HG03159 (cell line): ENCODE results near the gene SLC48A1.

ENCODE experiments used
- ATAC-seq: cut with Tn5 transposase; IDR thresholded peaks from one replicate; pipeline ENCODE4 v1.9.1; 2021; ENCODE audit warnings: mild to moderate bottlenecking, moderate library complexity; ENCODE audit not compliant: unreplicated experiment

The SLC48A1 gene

DNA sequence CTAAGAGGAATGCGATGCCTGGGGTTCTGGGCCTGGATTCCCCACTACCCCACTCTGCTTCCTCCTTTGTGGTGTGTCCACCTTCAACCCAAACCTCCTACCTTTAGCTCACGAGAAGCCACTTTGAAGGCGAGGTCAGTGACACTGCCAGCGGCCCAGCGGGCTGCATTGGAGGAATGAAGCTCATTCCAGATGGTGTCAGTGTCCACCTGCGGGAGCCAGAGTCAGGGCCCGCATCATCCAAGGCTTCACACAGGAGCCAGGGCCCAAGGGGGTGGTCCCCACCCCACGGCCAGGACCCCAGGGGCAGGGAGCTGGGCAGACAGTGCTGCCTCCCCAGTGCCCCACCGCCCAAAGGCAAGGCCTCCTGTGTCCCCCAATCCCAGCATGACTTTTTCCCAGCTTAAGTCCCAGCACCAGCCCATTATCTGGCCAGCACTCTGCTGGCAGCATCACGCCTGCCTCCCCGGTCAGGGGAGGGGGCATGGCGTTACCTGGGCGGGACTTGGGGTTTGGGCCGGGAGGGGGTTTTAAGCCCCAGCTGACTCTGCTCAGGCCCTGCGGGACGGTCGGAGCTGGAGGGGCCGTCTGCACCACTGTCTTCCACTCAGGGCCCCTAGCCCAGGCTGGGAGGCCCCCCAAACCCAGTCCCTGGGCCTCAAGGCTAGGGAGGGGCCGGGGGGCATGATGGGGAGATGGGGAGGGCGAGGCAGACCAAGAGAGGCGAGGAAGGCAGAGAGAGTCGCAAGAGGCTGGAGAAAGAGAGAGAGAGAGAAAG is 16.9 kb downstream of the SLC48A1 start:
- ATAC-seq = no peak

DNA sequence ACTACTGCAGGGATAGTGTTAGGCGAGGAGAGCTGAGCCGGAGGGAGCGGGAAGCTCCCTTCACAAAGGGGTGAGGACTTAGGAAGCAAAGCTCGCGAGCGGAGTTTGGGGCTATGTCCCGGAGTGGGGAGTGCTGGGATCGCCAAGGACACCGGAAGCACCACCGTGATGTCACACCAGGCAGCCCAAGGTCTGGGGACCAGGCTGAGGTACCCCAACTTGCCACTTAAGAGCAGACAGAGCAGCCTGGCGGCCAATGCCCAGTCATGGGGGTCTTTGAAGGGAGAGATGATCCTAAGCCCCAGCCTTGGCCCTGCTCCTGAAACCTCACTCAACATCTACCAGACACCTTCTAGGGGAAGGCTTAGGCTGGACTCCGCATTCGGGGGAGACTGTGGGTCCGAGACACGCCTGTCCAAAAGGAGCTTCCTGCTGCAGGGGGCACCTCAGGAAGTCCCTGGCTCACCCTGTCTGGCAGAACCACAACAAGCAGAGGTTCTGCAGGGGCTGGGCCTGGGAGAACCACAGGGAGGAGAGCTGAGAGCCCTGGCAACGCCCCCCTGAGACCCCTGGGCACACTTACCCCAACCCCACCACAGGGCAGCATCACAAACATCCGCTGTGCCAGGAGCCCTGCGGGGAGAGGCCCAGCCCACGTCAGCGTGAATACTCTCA is 17.8 kb downstream of the SLC48A1 start:
- ATAC-seq = no peak

DNA sequence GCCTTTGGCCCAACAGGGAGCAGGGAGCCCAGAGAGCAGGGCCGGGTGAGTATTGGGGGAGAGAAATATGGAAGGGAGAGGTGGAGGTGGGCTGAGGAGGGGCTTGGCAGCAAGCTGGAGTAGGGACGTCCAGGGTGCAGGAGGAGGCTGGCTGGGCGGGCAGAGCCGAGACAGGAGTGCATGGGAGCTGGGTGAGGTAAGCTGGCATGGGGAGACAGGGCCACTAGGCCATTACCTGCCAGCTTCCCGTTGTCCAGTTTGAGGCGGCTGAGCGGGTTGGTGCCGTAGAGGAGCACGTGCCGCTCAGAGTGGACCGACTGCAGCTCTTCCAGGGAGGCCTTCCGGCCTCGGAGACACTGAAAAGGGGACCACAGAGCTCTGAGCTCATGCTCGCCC is 18.3 kb downstream of the SLC48A1 start:
- ATAC-seq = no peak

DNA sequence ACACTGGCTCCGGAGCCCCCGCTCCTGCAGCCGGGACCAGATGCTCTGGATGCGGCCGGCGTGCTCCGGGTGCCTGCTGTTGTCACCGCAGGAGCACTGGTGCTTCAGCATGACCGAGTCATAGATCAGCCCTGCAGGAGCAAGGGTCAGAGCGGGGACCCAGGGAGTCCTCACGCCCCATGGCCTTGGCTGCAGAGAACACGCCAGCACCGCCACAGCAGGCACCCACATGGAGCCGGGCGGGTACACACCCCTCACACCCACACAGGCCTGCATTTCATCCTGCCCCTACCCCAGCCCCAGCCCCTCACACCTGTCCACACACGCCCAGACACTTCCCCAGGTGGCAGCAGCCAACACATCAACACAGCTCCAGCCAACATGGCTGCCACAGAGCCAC is 18.8 kb downstream of the SLC48A1 start:
- no peak for ATAC-seq

DNA sequence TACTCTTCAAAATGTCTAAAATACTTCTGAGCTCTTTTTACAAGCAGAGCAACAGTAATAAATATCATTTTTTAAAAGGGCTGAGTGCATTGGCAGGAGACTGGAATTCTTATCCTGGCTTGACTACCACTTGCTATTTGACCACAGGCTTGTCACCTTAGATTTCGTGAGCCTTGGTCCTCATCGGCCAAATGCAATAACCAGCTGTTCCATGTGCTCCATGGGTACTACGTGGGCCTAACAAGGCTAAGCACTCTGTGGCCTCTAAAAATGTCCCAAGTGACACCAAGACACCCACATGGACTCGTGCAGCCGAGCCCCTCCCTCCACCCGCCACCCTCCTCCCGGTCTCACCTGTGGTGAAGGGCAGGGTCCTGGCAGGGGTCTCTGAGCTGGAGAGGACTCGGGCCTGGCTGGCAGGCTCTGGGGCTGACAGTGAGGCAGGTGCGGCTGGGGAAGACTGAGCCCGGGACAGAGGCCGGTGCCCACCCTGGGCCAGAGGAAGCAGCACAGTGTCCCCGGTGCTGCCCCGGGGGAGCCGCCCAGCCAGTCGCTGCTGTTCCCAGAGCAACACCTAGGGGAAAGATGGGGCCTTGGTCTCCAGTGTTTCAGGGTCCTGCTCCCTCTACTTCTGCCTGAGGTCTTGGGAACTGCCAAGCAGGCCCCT is 20.1 kb downstream of the SLC48A1 start:
- ATAC-seq = no peak

DNA sequence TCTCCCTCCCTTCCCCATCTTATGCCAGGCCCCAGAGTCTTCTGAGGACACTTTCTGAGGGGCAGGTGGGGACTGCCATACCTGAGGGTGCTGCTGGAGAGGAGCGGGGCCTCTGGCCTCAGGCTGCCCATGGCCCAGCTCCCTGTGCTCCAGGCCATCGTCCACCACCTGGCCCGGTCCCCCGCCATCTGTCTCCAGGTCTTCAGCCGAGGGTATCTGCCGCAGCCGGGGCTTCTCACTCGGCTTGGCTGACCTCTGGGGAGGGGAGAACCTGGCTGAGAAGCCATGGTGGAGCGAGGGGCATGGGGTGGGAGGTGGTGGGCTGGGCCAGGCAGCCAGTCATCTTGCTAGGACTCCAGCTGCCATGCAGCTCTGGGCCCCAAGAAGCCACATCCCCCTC is 21.6 kb downstream of the SLC48A1 start:
- no peak for ATAC-seq

DNA sequence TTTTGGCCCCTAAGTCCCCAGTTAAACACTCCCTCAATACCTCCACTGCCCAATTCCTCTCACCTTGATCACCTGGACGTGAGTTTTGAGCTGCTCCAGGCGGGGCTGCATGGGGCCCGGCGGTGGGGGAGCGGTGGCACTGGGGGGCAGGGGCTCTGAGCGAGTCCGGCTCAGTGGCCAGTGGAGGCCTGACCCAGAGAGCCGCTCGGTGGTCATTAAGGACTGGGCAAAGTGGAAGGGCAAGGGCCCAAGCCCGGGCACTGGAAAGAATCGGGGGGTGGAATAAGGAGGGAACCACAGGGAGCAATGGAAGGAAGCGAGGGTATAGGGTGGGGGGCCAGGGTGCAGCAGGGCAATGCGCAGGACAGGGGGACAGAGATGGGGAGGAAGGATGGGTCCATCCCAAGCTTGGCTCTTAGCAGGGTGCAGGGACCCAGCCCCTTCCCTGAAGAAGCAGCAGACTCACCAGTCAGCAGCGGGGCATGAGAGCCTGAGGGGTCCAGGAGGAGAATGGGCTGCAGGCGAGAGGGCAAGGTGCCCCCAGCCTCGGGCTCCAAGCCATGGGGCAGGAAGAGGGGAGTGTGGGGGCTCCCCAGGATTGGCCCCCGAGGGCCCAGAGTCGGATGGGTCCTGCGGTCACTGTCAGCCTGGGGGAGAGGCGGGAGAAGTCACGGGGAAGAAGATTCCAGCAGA is 22.2 kb downstream of the SLC48A1 start:
- no peak for ATAC-seq

DNA sequence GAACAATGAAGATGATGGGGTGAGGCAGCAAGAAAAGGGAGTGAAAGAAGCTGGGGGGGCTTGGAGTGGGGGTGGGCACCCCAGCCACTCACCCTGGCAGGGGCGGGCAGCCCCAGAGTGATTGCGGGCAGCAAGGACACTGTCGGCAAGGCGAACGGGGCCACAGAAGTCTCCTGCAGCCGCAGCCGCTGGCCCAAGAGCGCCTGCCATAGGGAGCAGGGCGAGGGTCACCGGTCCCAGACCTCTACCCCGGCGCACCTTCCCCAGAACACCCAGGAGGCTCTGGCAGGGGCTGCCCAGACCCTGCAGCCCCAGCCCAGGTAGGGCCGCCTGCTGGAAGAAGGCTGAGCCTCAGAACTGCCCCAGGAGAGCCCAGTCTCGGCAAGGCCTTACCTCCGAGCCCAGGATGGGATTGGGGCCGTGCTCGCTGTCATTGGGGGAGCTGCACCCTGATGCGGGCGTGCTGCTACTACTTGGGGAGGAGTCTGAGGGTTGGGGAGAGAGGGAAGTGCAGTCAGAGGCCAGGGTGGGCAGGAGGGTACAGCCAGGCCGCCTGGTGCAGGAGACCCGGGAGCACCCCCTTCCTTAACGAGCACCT is 22.9 kb downstream of the SLC48A1 start:
- no peak for ATAC-seq

DNA sequence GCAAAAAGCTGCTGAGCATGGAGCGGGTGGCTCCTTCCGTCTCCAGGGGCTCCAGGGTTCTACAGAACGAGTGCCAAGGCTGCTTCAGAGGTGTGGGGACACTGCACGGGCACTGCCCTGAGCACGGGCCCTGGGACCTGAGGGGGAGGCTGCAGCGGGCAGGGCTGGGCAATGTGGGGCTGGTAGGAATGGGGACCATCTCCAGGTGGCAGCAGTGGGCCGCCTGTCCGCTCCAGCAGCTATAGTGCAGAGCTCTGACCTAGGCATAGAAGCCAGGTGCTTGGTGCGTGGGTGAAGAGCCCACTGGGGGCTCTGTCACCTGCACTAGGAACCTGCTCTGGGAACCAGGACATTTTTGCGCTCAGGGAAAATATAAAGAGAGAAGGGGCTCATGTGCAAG is 24.4 kb downstream of the SLC48A1 start:
- no peak for ATAC-seq

DNA sequence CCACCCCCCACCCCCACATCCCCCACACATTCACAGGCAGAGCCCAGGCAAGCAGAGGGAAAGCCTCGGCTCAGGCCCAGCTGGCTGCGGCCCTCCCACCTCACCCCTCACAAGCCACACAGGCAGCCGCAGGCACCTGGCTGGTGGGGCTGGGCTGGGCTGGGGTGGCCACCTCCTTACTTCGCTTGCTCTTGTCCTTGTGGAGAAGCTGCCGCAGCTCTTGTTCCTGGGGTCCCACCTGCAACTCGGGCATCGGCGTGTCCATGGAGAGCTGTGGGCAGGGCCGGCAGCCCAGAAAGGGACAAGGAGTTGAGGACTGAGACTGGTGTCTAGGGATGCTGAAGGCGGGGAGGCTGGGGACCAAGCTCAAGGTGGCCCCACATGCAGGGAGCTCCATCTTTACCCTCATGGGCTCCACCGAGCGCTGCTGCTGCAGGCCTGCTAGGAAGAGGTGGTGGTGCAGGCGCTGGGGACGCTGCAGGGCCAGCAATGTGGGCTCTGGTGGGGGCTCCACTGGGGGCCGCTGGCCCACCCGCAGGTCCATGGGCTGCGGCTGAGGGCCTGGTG is 25.4 kb downstream of the SLC48A1 start:
- no peak for ATAC-seq

DNA sequence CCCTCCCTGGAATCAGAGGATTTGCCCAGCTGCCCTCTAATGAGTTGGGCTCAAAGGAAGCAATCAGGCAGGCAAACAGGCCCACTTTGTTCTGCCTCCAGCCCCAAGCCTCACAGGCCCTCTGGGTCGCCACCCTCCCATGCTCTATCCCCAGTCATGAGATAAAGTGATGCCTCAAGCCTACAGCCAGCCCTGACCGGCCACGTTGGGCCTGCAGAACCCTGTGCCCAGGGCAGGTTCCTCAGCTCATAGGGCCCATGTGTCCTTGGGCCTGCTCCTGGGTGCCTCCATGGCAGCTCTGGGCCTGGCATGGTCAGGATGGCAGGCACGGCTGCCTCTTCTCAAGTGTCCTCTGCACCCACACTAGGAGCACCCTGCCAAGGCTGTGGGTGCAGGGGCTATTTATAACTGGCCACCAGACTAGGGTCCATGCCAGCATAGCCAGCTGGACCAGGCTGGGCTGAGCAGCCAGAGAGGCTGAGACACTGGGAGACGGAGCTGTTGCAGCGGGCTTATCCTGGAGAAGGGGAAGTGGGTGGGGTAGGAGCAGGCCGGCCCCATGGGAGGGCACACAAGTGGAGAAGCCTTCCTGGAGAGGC is 26.4 kb downstream of the SLC48A1 start:
- no peak for ATAC-seq

DNA sequence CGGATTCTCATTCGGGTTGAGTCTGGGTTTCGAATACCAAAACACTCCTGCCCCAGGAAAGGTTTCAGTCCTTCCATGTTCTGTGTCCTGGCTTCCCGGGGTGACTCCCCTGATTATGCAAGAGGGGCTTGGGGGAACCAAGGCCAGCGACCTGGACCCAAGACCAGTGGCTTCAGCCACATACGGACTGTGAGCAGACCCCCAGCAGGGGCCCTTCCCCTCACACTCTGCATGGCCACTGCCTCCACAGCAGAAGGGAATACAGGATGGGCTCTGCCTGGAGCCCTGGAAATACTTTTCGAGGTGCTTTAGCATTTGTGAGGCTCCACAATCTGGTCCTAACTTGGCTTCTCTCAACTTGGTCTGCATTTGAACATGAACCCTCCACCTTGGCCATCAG is 27.5 kb downstream of the SLC48A1 start:
- no peak for ATAC-seq

DNA sequence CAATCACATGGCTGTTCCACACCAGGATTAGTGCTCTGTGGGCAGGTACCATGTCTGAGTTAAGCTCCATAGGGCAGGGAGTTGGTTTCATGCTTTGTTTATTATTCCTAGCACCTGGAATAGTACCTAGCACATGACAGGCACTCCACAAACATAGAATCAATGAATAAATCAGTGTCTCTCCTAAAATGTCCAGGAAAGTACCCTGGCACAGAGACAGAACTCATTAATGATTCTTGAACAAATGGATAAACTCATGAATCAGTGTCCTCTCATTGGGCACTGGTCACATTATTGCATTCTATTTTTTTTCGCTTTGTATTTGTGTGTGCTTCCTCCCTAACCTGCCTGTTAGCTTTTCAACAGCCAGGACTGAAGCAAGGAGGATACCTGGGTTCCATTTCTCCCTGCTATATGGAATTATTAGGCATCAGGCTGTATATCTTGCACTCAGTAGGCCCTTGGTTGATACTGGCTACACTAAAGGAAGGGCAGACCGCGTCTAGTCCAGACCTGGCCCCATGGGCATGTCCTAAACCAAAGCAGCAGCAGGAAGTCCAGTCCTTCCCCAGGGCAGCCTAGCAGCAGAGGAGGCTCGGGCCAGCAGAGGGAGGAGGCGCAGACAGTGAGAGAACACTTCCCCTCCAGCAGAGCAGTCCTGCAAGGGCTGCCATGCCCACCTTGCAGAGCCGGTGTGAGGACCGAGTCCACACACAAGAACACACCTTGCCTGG is 28.3 kb downstream of the SLC48A1 start:
- no peak for ATAC-seq

DNA sequence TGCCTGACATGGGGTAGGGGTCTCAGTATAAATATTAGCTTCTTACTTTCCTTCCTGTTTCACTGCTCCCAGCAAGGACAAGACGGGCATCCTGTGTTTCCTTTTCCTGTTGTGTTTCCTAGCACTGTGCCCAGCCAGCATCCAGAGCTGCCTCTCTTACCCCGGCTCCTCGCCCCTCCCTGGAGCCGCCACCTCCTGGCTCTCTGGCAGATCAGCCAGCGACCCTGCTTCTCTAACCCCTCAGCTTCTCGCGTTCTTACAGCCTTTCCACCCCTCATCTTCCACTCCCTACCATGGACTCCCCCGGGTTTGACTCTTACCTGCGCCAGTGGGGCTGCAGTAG is 28.8 kb downstream of the SLC48A1 start:
- no peak for ATAC-seq

DNA sequence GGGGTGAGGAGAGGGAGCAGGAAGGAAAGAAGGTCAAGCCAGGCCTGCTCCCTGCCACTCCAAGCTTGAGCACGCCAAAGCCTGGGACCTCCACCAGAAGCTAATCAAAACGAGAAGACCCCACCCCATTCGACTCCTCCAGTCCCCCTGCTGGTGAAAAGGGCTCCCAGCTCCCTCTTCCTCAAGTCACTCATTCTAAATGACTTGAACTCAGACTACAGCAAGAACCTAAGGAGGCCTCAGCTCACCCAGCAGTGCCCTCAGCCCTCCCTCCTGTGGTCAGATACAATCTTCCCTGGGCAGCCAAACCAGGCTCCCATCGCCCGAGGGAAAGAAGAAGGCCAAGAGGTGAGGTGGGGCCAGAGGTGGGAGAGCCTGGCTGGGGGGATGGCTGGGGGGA is 29.3 kb downstream of the SLC48A1 start:
- ATAC-seq = no peak

DNA sequence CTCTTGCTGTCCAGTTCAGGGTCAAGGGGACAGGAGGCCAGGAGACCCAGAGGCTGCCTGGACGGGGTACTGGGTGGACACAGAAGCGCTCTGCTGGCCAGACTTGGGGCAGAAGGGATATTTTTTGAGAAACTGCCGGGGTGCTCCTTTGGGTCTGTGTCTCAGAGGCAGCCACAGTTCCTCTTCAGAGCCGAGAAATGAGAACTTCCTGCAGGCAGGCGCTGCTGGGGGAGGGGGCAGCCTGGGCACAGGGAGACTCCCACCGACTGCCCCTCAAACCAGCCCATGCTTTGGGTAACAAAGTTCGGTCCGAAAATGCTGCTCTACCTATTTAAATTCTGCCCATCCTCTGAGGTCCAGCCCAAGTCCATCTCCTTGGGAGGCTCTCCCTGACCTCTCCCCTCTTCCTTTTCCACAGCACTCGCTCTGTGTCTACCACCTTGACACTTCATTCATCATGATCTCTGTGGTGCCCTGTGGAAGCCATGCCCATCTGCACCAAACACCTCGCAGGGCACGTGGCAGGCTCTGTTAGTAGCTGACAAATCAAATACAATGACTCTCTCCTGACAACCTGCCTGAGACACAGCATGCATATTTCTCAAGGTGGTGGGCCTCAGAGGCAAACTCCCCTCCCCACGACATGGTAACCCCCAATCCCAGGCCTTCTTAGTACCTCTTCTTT is 30.3 kb downstream of the SLC48A1 start:
- ATAC-seq = no peak

DNA sequence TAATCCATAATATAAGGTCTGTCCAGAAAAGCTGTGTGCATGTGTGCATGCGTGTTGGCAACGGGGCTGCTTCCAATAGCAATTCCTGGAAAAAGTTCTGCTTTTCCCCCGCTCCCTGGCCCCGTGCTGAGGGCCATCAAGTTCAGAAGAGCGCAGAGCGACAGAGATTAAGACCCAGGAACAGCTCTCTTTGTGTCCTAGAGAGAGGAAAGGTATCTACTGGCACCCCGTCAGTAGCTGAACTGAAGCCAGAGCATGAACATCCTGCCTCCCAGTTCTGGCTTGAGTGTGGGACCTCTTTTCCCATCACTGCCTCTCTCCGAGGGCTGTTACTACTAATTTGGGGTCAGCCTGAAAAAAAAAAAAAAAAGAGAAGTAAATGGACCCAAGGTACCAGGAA is 31.1 kb downstream of the SLC48A1 start:
- ATAC-seq = no peak

DNA sequence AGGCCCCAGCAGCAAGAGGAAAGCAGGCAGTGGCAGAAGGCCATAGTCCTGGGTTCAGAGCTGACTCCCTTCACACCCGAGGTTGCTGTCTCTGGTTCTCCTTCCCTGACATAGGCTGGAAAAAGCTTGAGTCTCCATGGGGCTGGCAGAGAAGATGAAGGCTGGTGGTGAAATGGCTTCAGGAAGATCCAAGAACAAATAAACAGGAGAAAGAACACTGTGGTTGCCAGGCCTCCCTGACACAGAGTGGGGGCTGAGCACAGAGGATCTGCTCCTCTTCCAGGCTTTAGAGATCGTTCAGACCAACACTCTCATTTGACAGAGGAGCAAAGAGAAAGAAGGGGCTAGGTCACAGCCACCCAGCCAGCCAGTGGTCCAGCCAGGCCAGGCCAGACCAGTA is 32.4 kb downstream of the SLC48A1 start:
- ATAC-seq = no peak

DNA sequence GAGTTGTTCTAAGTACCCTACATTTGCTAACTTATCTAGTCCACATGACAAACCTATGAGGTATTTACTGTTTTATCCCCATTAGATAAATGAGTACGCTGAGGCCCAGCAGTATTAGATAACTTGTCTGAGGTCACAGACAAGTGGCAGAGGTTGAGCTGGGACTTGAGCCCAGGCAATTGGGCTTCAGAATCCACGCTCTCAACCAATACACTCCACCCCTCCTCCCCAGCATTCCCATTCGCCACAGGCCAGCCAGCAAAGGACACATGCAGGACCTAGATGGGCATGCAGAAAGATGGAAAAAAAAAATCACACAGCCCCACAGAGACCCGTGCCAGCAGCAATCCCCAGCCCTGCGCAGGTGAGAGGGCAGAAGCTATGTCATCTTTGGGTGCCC is 34.3 kb downstream of the SLC48A1 start:
- no peak for ATAC-seq
